K562 (cell line): ENCODE measurements around the gene TELO2. TPM values are rescaled to one million over a fixed set of nuclear protein-coding genes. Genes with fewer than 3 reads are reported as not detected.

Experiments
- ATAC-seq: fragments of 200-7000 bp; cut with Tn5 transposase; 3 replicates; pipeline ENCODE4 v1.9.1; 2020; ENCODE audit warnings: moderate library complexity
- BruUV-seq: library from RNA; stranded (reverse); fragments of 400-500 nt; replicated peaks from 2 replicates; lab custom pipeline; 2021; lab: Mats Ljungman, UMichigan
- CTCF ChIA-PET: fragments of 300-600 bp; formaldehyde crosslinking; extraction: SDS; loops from one replicate; lab custom pipeline; 2021; ENCODE audit warnings: low intra/inter-chr PET ratio; lab: Yijun Ruan, JAX
- POLR2A ChIA-PET: fragments of 300-600, 350-650 bp; sonication (Branson Sonifier 250); formaldehyde crosslinking; extraction: SDS; loops from one replicate; lab custom pipeline; 2021; ENCODE audit warnings: antibody characterized with exemption, inconsistent platforms; lab: Yijun Ruan, JAX
- DNase-seq, 4 experiments: peaks; one replicate each; pipeline versions ENCODE4 v3.0.0 to v3.0.0-alpha.2; 2011 to 2018; ENCODE audit warnings: low spot score in 3 of 4, mixed read lengths in 3 of 4; ENCODE audit errors: extremely low read depth in 1 of 4
- FAIRE-seq: peaks from 2 replicates; lab custom pipeline; 2011; peaks lifted over from hg19 to GRCh38; lab: Jason Lieb, UNC
- H2AFZ ChIP-seq: 2 replicates; pipeline ENCODE4 v1.6.0; 2011; ENCODE audit warnings: low read depth, low read length, control low read depth, inconsistent platforms
- H3K27ac ChIP-seq: fragments of 200-600 bp; 3 replicates; pipeline ENCODE4 v1.8.0; 2011; ENCODE audit warnings: low read depth, mild to moderate bottlenecking, control low read depth, inconsistent platforms, low read length, moderate library complexity, mixed read lengths; ENCODE audit errors: extremely low read depth
- H3K27me3 ChIP-seq, 2 experiments: fragments of 300-600 bp in 1 of 2; 2 replicates in 1 of 2; 3 replicates in 1 of 2; pipeline versions ENCODE4 v1.6.0 to v1.8.0; 2011; ENCODE audit warnings: inconsistent platforms in 2 of 2, low read length in 2 of 2, mild to moderate bottlenecking in 1 of 2, mixed read lengths in 1 of 2, moderate library complexity in 1 of 2; ENCODE audit not compliant: control insufficient read depth in 2 of 2, insufficient read depth in 2 of 2
- H3K36me3 ChIP-seq: fragments of 300-600 bp; 3 replicates; pipeline ENCODE4 v1.8.0; 2011; ENCODE audit warnings: mild to moderate bottlenecking, low read length, inconsistent platforms; ENCODE audit not compliant: control insufficient read depth, insufficient read depth
- H3K4me1 ChIP-seq, 2 experiments: fragments of 200-600 bp in 1 of 2; replicated peaks in 1 of 2; 2 replicates in 1 of 2; 3 replicates in 1 of 2; pipeline versions ENCODE4 v1.5.1 to v1.8.0; 2011; ENCODE audit warnings: inconsistent platforms in 2 of 2, low read length in 2 of 2, mild to moderate bottlenecking in 1 of 2, mixed read lengths in 1 of 2, moderate library complexity in 1 of 2; ENCODE audit not compliant: control insufficient read depth in 2 of 2, insufficient read depth in 2 of 2
- H3K4me2 ChIP-seq: 2 replicates; pipeline ENCODE4 v1.6.1; 2011; ENCODE audit warnings: low read length, control low read depth, inconsistent platforms, mixed read lengths; ENCODE audit not compliant: insufficient read depth
- H3K4me3 ChIP-seq: fragments of 200-600 bp; sonication (generic), shearing (Covaris generic); 2 replicates; pipeline ENCODE4 v1.5.1; 2016; ENCODE audit warnings: control low read depth, inconsistent platforms
- H3K79me2 ChIP-seq: fragments of 200-600 bp; 3 replicates; pipeline ENCODE4 v1.8.0; 2011; ENCODE audit warnings: low read length, inconsistent platforms; ENCODE audit not compliant: control insufficient read depth, insufficient read depth
- H3K9ac ChIP-seq, 2 experiments: 2 replicates each; pipeline versions ENCODE4 v1.6.0 to v1.6.1; 2011; ENCODE audit warnings: low read depth in 2 of 2, low read length in 2 of 2, control low read depth in 1 of 2, inconsistent platforms in 1 of 2, mild to moderate bottlenecking in 1 of 2, mixed read lengths in 1 of 2; ENCODE audit not compliant: insufficient read depth in 1 of 2
- H3K9me1 ChIP-seq: one replicate; pipeline ENCODE4 v1.6.0; 2011; ENCODE audit warnings: inconsistent platforms, mild to moderate bottlenecking, low read length, moderate library complexity; ENCODE audit not compliant: control insufficient read depth, insufficient read depth
- H3K9me3 ChIP-seq: replicated peaks from 2 replicates; pipeline ENCODE4 v1.5.1; 2011; ENCODE audit warnings: low read depth, low read length, inconsistent platforms; ENCODE audit not compliant: control insufficient read depth, insufficient read depth
- H4K20me1 ChIP-seq: replicated peaks from 2 replicates; pipeline ENCODE4 v1.6.1; 2011; ENCODE audit warnings: low read length, inconsistent platforms, mixed read lengths; ENCODE audit not compliant: control insufficient read depth, insufficient read depth
- EP300 ChIP-seq: IDR thresholded peaks from 2 replicates; pipeline ENCODE4 v1.6.1; 2012; ENCODE audit warnings: low read length, improper control_type of control experiment
- ETV6 ChIP-seq, 3 experiments: fragments of 150-350 bp in 1 of 3; sonication (generic) in 1 of 3; formaldehyde crosslinking in 1 of 3; IDR thresholded peaks; 2 replicates each; pipeline versions ENCODE4 v1.6.1 to v1.8.0; 2014 to 2022; ENCODE audit warnings: borderline replicate concordance in 2 of 3, low read depth in 2 of 3, antibody characterized with exemption in 1 of 3, low read length in 1 of 3, mild to moderate bottlenecking in 1 of 3, missing genetic modification reagents in 1 of 3
- GABPB2 ChIP-seq: fragments of 250-450 bp; sonication (Bioruptor Pico); conservative IDR thresholded peaks from 2 replicates; pipeline ENCODE4 v1.5.1; 2021; ENCODE audit warnings: mild to moderate bottlenecking
- KDM5B ChIP-seq: fragments of 200-600 bp; sonication (generic); IDR thresholded peaks from 2 replicates; pipeline ENCODE4 v1.6.1; 2012; ENCODE audit warnings: low read depth, mild to moderate bottlenecking, moderate library complexity, low read length, control low read depth, inconsistent platforms; ENCODE audit not compliant: insufficient replicate concordance
- MAFK ChIP-seq: IDR thresholded peaks from 2 replicates; pipeline ENCODE4 v1.6.1; 2011; ENCODE audit warnings: low read length, improper control_type of control experiment
- NUFIP1 ChIP-seq: fragments of 450-650 bp; IDR thresholded peaks from 2 replicates; pipeline ENCODE4 v1.6.1; 2018; ENCODE audit not compliant: partially characterized antibody
- POLR2B ChIP-seq: fragments of 450-650 bp; IDR thresholded peaks from 2 replicates; pipeline ENCODE4 v1.6.1; 2018; ENCODE audit warnings: low read depth; ENCODE audit not compliant: partially characterized antibody
- POLR2G ChIP-seq: fragments of 200-400 bp; formaldehyde crosslinking; IDR thresholded peaks from 2 replicates; pipeline ENCODE4 v1.6.1; 2017; ENCODE audit warnings: low read depth, mild to moderate bottlenecking, antibody characterized with exemption, low read length, moderate library complexity
- RB1 ChIP-seq: fragments of 450-650 bp; IDR thresholded peaks from 2 replicates; pipeline ENCODE4 v1.6.1; 2017; ENCODE audit warnings: low read depth, mild to moderate bottlenecking
- ZBTB33 ChIP-seq: sonication (generic); formaldehyde crosslinking; IDR thresholded peaks from 2 replicates; pipeline ENCODE4 v1.8.1; 2023; ENCODE audit warnings: mild to moderate bottlenecking, missing genetic modification reagents
- ZNF174 ChIP-seq: fragments of 250-450 bp; sonication (Bioruptor Pico); IDR thresholded peaks from 2 replicates; pipeline ENCODE4 v1.4.0; 2020; ENCODE audit warnings: mild to moderate bottlenecking
- WGBS: fragments of 100-300 bp; shearing (Covaris generic); methylation state at CpG from one replicate; pipeline ENCODE4 v1.1.6; 2016; ENCODE audit warnings: low coverage, mixed read lengths; ENCODE audit not compliant: insufficient coverage; ENCODE audit errors: missing lambda C conversion rate; 5-methylcytosine and 5-hydroxymethylcytosine counted together
- in situ Hi-C: fragments of 300-500 bp; cut with MboI; formaldehyde crosslinking; loops from 4 replicates; pipeline ENCODE4 v1.15.0; 2018; ENCODE audit warnings: inconsistent platforms, mixed read lengths
- intact Hi-C: fragments of 100-400 bp; cut with micrococcal nuclease; formaldehyde crosslinking; loops from 2 replicates; pipeline ENCODE4 v1.14.2; 2022
- polyA plus RNA-seq, 8 experiments: library from polyadenylated mRNA; depleted of rRNA in 4 of 8; stranded (reverse) in 5 of 8; unstranded in 3 of 8; fragments of >200 nt; fragmentation: Nextera tagmentation in 2 of 8; fragmentation: Illumina TruSeq in 1 of 8; extraction: Ambion mirVana in 2 of 8; extraction: Trizol in 1 of 8; gene quantifications; 2 replicates each; pipeline versions ENCODE4 v1.2.1 to v1.2.3, GENCODE V29; 2011 to 2014; ENCODE audit warnings: inconsistent platforms in 1 of 8, missing spikeins in 1 of 8
- total RNA-seq, 7 experiments: library from RNA; depleted of rRNA in 6 of 7; stranded (reverse); fragments of >200 nt in 6 of 7; fragmentation: Illumina TruSeq in 2 of 7; extraction: Trizol in 2 of 7; gene quantifications; 2 replicates each; pipeline versions ENCODE4 v1.2.1 to v1.2.3, GENCODE V29; 2011 to 2021; ENCODE audit warnings: low replicate concordance in 1 of 7

The TELO2 gene
- total and polyA plus RNA-seq, 9 of the 15 experiments (the other 6 are each of a cell fraction or from before 2014, with no cell fraction given): 0.51 to 91.8 (median 14.5) TPM

GRCh38 chr16:1519831-1520230 lies 26.7 kb downstream of the TELO2 start:
- Histone ChIP-seq H3K36me3 (no peaks in the 10 kb centered on the region), H2AFZ (no peak overlapping the region), H4K20me1 (no peaks in the 10 kb centered on the region), H3K4me3 (no peak overlapping the region), H3K79me2 (no peaks in the 10 kb centered on the region), H3K9me3 (no peaks in the 10 kb centered on the region), H3K4me1 (peaks cover 0 to 33% of the 10 kb centered on the region in 2 experiments; a peak in 2 of 5 replicates), H3K27ac (no peak overlapping the region), H3K9me1 (no peaks in the 10 kb centered on the region), H3K4me2 (no peak overlapping the region), H3K27me3 (peaks cover 0 to 4% of the 10 kb centered on the region in 2 experiments; a peak in 2 of 5 replicates), H3K9ac (peak overlapping the region in 1 of 2 experiments; percentile 26; a peak in 1 of 4 replicates)
- ATAC-seq (no peak), DNase-seq (no peak), FAIRE-seq (no peak)
- TF ChIP-seq POLR2G (0 out of 2 replicates have a peak, but pooled peaks have one; percentile 16), EP300 (no peak)
- intact Hi-C loops (no loop called here), in situ Hi-C loops (no loop called here)
- BruUV-seq: no TSS peak
- CTCF ChIA-PET: no interaction called here
- POLR2A ChIA-PET: no interaction called here
- WGBS: 73% methylated on average over 17 of the region's 17 CpGs

- Histone ChIP-seq H3K9me3 (no peaks in the 10 kb centered on the region), H3K9ac (peak overlapping the region in 1 of 2 experiments; percentile 2; a peak in 1 of 4 replicates)
- TF ChIP-seq ZBTB33 (CRISPR knock-in tag) (peak; percentile 64; the same call in 1 of the 2 replicates), ZNF174 (no peak), RB1 (no peak), GABPB2 (CRISPR knock-in tag) (no peak), ETV6 (IDR thresholded peaks at IDR 0.05; ENCODE audit: borderline replicate concordance in 1 of 2, low read depth in 2 of 2, low read length in 1 of 2) (no peak), ETV6 (CRISPR knock-in tag; IDR thresholded peaks at IDR 0.05; ENCODE audit: borderline replicate concordance) (no peak), MAFK (no peak), NUFIP1 (no peak), KDM5B (no peak), POLR2B (no peak)
- TF ChIP-seq, all 486 proteins: peak for 1
- H3K36me3 ChIP-seq: no peaks in the 10 kb centered on the region
- no peak overlapping the region for H3K4me3 ChIP-seq
- H3K4me2 ChIP-seq: no peak overlapping the region
- in situ Hi-C loops: no loop called here
- intact Hi-C loops: no loop called here
- H2AFZ ChIP-seq: no peak overlapping the region
- POLR2A ChIA-PET: no interaction called here
- CTCF ChIA-PET: no interaction called here
- DNase-seq (no peak), FAIRE-seq (no peak), ATAC-seq (peak; percentile 25)
- no peaks in the 10 kb centered on the region for H3K9me1 ChIP-seq
- H3K79me2 ChIP-seq: no peaks in the 10 kb centered on the region
- BruUV-seq: no TSS peak
- H3K27me3 ChIP-seq: peaks cover 0 to 7% of the 10 kb centered on the region in 2 experiments; a peak in 2 of 5 replicates
- peaks cover 0 to 38% of the 10 kb centered on the region in 2 experiments; a peak in 2 of 5 replicates for H3K4me1 ChIP-seq
- H4K20me1 ChIP-seq: no peaks in the 10 kb centered on the region
- WGBS: 41% methylated on average over 18 of the region's 19 CpGs
- H3K27ac ChIP-seq: no peak overlapping the region
These were observed 27.3 kb downstream of the TELO2 start for GRCh38 chr16:1520461-1520860.
